SKM-1 (cell line): Measurements from ENCODE around the gene FOLR3.
"Not testable (repeated sequence)": the region's sequence is repeated elsewhere in the genome, so short reads cannot be mapped to it uniquely, and the experiment has no call there.

Experiments
- DNase-seq: peaks from one replicate; lab custom pipeline; 2025; ENCODE audit not compliant: unreplicated experiment; lab: John Stamatoyannopoulos, UW

FOLR3 gene

GRCh38 chr11:72160319-72160718 is 24.8 kb downstream of the FOLR3 start:
- DNase-seq = no peak

- no peak for DNase-seq
These were observed 27.5 kb downstream of the FOLR3 start for GRCh38 chr11:72162891-72163492.

GRCh38 chr11:72164187-72164586 is 28.7 kb downstream of the FOLR3 start:
- not testable (repeated sequence) for DNase-seq

- not testable (repeated sequence) for DNase-seq
These were observed 33.6 kb downstream of the FOLR3 start for GRCh38 chr11:72169046-72169555.

- not testable (repeated sequence) for DNase-seq
These were observed 34.2 kb downstream of the FOLR3 start for GRCh38 chr11:72169754-72170153.

- not testable (repeated sequence) for DNase-seq
These were observed 36.5 kb downstream of the FOLR3 start for GRCh38 chr11:72172043-72172442.

- DNase-seq = no peak
These were observed 37.8 kb downstream of the FOLR3 start for GRCh38 chr11:72173291-72173690.

- no peak for DNase-seq
These were observed 39.0 kb downstream of the FOLR3 start for GRCh38 chr11:72174302-72175070.

GRCh38 chr11:72177656-72178055 is 42.1 kb downstream of the FOLR3 start:
- no peak for DNase-seq

- no peak for DNase-seq
These were observed 43.7 kb downstream of the FOLR3 start for GRCh38 chr11:72179049-72179803.

GRCh38 chr11:72179804-72180396 is 44.4 kb downstream of the FOLR3 start:
- DNase-seq = no peak

- DNase-seq = not testable (repeated sequence)
These were observed 45.5 kb downstream of the FOLR3 start for GRCh38 chr11:72180892-72181552.

GRCh38 chr11:72181553-72181958 is 46.0 kb downstream of the FOLR3 start:
- not testable (repeated sequence) for DNase-seq

- no peak for DNase-seq
These were observed 52.7 kb downstream of the FOLR3 start for GRCh38 chr11:72188267-72188666.
